ENCODE measurements around the gene RHBDF2. TPM values are rescaled to one million over a fixed set of nuclear protein-coding genes. Genes with fewer than 3 reads are reported as not detected.

The RHBDF2 gene
- total RNA-seq, 1 experiment from 2014 or later: 52.3 TPM

- no peak overlapping the region for H3K9ac ChIP-seq (ENCODE audit: low read length)
- H2AFZ ChIP-seq (ENCODE audit: low read length): no peak overlapping the region
- H3K27ac ChIP-seq (ENCODE audit: low read length): no peak overlapping the region
- intact Hi-C loops (cut with micrococcal nuclease): no loop called here
- H3K4me3 ChIP-seq (ENCODE audit: low read length): no peak overlapping the region
- no peaks in the 10 kb centered on the region for H3F3A ChIP-seq (ENCODE audit: low read length, unreplicated experiment)
- no peaks in the 10 kb centered on the region for H4K20me1 ChIP-seq (ENCODE audit: low read length)
- no peaks in the 10 kb centered on the region for H3K9me2 ChIP-seq (replicated peaks; ENCODE audit: low read length)
- peaks cover 11% of the 10 kb centered on the region; the same call in 1 of the 2 replicates for H3K4me1 ChIP-seq (ENCODE audit: insufficient read depth, low read length)
- H3K4me2 ChIP-seq (ENCODE audit: low read length): no peak overlapping the region
- no peaks in the 10 kb centered on the region for H3K27me3 ChIP-seq (ENCODE audit: low read length)
- TF ChIP-seq EZH2phosphoT487 (IDR thresholded peaks at IDR 0.05; ENCODE audit: borderline replicate concordance, low read length) (no peak), EZH2 (IDR thresholded peaks at IDR 0.05; ENCODE audit: low read length, unreplicated experiment) (no peak), CTCF (conservative IDR thresholded peaks at IDR 0.05; ENCODE audit: low read depth, low read length) (no peak)
- no TSS peak for BruUV-seq (replicated peaks)
- no peak for ATAC-seq
- POLR2A ChIA-PET (ENCODE audit: unreplicated experiment): no interaction called here
- CTCF ChIA-PET: no interaction called here
- DNase-seq: no peak
- H3K79me2 ChIP-seq (ENCODE audit: low read length): peaks cover 8% of the 10 kb centered on the region
- H3K9me3 ChIP-seq (ENCODE audit: low read length): no peaks in the 10 kb centered on the region
- peaks cover 4% of the 10 kb centered on the region; the same call in 1 of the 2 replicates for H3K36me3 ChIP-seq (ENCODE audit: low read depth, low read length)
Measured at GRCh38 chr17:76491271-76492122, 9.7 kb downstream of the RHBDF2 start.

GRCh38 chr17:76490112-76490710 lies 11.0 kb downstream of the RHBDF2 start:
- BruUV-seq (replicated peaks): no TSS peak
- H3K9me2 ChIP-seq (replicated peaks; ENCODE audit: low read length): no peaks in the 10 kb centered on the region
- no peaks in the 10 kb centered on the region for H3F3A ChIP-seq (ENCODE audit: low read length, unreplicated experiment)
- ChIA-PET CTCF (interaction anchor here (0.7 kb wide), 1 partner anchor 120 kb away, joined by 4 read pairs; no protein-coding TSS in a partner anchor), POLR2A (ENCODE audit: unreplicated experiment) (no interaction called here)
- no peak overlapping the region for H3K9ac ChIP-seq (ENCODE audit: low read length)
- H3K4me1 ChIP-seq (ENCODE audit: insufficient read depth, low read length): peaks cover 11% of the 10 kb centered on the region; the same call in 1 of the 2 replicates
- ATAC-seq (no peak), DNase-seq (no peak)
- TF ChIP-seq CTCF (conservative IDR thresholded peaks at IDR 0.05; ENCODE audit: low read depth, low read length) (no peak), EZH2 (IDR thresholded peaks at IDR 0.05; ENCODE audit: low read length, unreplicated experiment) (no peak), EZH2phosphoT487 (IDR thresholded peaks at IDR 0.05; ENCODE audit: borderline replicate concordance, low read length) (no peak)
- H3K79me2 ChIP-seq (ENCODE audit: low read length): no peaks in the 10 kb centered on the region
- no peaks in the 10 kb centered on the region for H3K27me3 ChIP-seq (ENCODE audit: low read length)
- H3K4me3 ChIP-seq (ENCODE audit: low read length): no peak overlapping the region
- no peaks in the 10 kb centered on the region for H4K20me1 ChIP-seq (ENCODE audit: low read length)
- intact Hi-C loops (cut with micrococcal nuclease): no loop called here
- H3K27ac ChIP-seq (ENCODE audit: low read length): no peak overlapping the region
- peaks cover 4% of the 10 kb centered on the region; the same call in 1 of the 2 replicates for H3K36me3 ChIP-seq (ENCODE audit: low read depth, low read length)
- H3K4me2 ChIP-seq (ENCODE audit: low read length): no peak overlapping the region
- H3K9me3 ChIP-seq (ENCODE audit: low read length): no peaks in the 10 kb centered on the region
- no peak overlapping the region for H2AFZ ChIP-seq (ENCODE audit: low read length)
